GM18517 (cell line): ENCODE results near the gene KDM6A.
A peak's percentile ranks its signal among the peaks of the same experiment; 100 is the strongest.
"Not testable (repeated sequence)": the region's sequence is repeated elsewhere in the genome, so short reads cannot be mapped to it uniquely, and the experiment has no call there.

Source experiments
- ATAC-seq: cut with Tn5 transposase; IDR thresholded peaks from one replicate; pipeline ENCODE4 v1.9.1; 2021; ENCODE audit warnings: mild to moderate bottlenecking, moderate library complexity; ENCODE audit not compliant: unreplicated experiment

The KDM6A gene

GRCh38 chrX:45001048-45001447 is 128.1 kb downstream of the KDM6A start:
- no peak for ATAC-seq

- no peak for ATAC-seq
These were observed 130.1 kb downstream of the KDM6A start for GRCh38 chrX:45003085-45003484.

GRCh38 chrX:45006002-45006800 is 133.2 kb downstream of the KDM6A start:
- ATAC-seq, result no peak

- peak; percentile 95 for ATAC-seq
These were observed 134.6 kb downstream of the KDM6A start for GRCh38 chrX:45007598-45007997.

GRCh38 chrX:45009371-45010000 is 136.5 kb downstream of the KDM6A start:
- no peak for ATAC-seq

- ATAC-seq, result no peak
These were observed 138.1 kb downstream of the KDM6A start for GRCh38 chrX:45011131-45011530.

- no peak for ATAC-seq
These were observed 138.6 kb downstream of the KDM6A start for GRCh38 chrX:45011597-45011996.

DNA sequence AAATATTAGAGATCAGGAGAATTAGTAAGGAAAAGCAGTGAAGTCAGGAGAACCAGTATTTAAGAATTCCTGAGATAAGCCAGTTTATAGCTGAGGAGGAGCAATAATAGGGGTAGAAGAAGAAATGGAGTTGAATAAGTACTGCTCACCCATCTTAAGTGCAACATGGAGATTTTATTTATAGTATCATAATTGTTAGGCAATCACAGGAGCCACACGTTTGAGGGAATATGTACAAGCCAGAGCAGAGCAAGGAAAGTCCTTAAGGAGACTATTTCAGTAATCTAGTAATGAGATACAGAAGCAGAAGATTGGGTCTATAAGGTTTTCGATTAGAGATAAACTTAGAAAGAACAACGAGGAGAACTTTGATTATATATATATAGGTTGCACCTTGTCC is 145.0 kb downstream of the KDM6A start:
- ATAC-seq, result no peak

- ATAC-seq, result no peak
These were observed 149.2 kb downstream of the KDM6A start for GRCh38 chrX:45022150-45022549.

GRCh38 chrX:45024501-45024900 is 151.5 kb downstream of the KDM6A start:
- no peak for ATAC-seq

DNA sequence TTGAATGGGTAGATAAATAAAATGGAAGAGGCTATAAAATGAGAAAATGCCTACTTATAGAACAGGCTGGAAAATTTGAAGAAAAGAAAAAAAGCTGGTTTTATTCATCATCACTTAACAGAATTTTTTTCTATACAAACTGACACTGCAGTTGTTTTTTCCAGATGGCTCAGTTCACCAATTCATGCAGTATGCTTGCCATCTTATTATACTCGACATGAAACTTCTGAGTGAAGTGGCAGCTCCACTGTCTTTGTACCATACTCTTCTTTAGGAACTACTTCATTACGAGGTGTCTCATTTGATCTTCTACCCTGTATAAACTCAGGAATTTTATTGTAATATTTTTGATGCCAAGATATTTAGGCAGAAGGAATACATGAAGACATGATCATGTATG is 153.0 kb downstream of the KDM6A start:
- no peak for ATAC-seq

- no peak for ATAC-seq
These were observed 158.9 kb downstream of the KDM6A start for GRCh38 chrX:45031830-45032378.

- ATAC-seq, result no peak
These were observed 162.1 kb downstream of the KDM6A start for GRCh38 chrX:45035071-45035470.

DNA sequence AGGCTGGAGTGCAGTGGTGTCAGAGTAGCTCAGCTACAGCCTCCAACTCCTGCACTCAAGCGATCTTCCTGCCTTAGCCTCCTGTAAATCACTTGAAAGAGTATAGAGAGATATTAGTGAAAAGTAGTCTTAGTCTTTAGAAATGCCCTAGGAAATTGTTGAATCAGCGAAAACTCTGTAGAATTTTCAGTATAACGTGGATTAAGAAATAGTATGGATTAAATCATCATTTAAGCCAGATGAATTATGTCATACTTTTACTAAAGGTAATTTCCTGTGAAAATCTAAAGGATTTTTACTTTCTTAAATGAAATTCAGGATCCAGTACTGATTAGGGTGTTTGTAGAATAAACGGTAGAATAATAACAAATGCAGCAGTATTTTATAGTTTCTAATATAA is 163.2 kb downstream of the KDM6A start:
- no peak for ATAC-seq

- not testable (repeated sequence) for ATAC-seq
These were observed 167.1 kb downstream of the KDM6A start for GRCh38 chrX:45040137-45040536.

DNA sequence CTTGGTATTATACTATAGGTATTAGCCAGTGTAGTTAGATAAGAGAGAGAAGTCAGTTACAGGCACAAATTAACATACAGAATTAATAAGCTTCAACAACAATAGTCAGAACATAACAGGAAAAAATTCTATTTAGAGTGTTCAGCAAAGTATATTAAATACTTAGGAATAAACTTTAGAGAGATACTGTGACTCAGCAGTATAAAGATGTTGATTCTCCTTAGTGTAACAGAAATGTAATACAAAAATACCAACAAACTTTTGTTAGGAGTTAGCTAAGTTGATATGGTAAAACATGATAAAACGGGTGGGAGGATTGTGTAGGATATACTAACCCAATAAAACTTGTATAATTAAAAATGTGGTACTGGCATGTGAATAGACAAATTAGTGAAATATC is 173.4 kb downstream of the KDM6A start:
- no peak for ATAC-seq

DNA sequence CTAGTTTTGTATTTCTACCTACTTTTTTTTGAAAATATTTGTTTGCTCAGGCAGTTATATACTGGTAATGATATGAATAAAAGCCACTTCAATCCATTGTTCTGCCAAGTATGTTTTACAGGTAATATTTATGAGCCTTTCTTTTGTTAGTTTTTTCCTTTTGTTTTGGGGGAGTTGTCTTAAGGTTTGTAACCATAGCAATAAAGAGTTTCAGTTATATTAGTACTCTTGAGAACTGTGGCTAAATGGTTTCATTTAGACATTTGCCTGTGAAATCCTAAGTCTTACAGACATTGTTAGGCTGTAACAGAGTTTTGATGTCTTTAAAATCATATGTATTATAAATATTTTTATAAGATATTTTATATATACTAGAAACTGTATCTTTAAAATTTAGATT is 177.6 kb downstream of the KDM6A start:
- no peak for ATAC-seq

- ATAC-seq, result no peak
These were observed 183.6 kb downstream of the KDM6A start for GRCh38 chrX:45056428-45057145.

DNA sequence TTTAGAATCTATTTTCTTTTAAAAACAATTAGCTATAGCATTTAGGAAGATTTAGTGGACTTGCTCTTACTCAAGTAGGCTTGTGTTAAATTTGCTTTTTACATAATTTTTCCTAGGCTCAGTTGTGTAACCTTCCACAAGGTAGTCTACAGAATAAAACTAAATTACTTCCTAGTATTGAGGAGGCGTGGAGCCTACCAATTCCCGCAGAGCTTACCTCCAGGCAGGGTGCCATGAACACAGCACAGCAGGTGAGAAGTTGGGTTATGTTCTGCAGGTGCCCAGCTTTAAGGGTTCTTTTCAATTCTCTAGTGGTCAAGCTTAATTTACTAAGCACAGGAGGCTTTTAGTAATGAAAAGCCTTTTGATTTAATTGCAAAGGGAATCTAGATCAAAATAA is 186.9 kb downstream of the KDM6A start:
- ATAC-seq, result not testable (repeated sequence)

- ATAC-seq, result no peak
These were observed 190.5 kb downstream of the KDM6A start for GRCh38 chrX:45063319-45064095.

GRCh38 chrX:45068569-45068968 is 195.6 kb downstream of the KDM6A start:
- ATAC-seq, result no peak
